ENCODE data around the gene OTOG.

Gene OTOG

DNA sequence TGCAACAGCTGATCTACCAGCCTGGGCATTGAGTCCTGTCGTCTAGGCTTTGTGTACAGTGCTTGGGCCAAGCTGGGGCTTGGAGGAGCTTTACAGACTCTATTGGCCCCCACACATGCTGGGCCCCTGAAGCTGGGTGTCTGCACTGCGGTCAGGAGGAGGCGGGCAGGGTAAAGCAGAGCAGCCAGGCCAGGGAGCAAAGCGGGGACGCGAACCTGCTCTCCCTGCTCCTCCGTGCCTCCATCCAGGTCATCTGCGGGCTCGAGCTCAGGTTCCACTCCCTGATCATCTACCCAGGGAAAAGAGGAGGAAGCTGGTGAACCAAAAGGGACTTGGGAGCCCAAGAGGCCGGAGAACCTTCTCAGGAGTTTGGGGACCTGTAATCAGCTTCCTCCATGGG is 29.9 kb upstream of the OTOG start:
- H3K36me3 ChIP-seq (ENCODE audit: control insufficient read depth, low read length): no peaks in the 10 kb centered on the region
- H3F3A ChIP-seq (ENCODE audit: control insufficient read depth, insufficient read depth): no peaks in the 10 kb centered on the region
- H3K4me3 ChIP-seq (ENCODE audit: low read length): no peak overlapping the region
- H3K9me3 ChIP-seq (ENCODE audit: control insufficient read depth, insufficient read depth, low read length): no peaks in the 10 kb centered on the region
- TF ChIP-seq, protein P1, sequence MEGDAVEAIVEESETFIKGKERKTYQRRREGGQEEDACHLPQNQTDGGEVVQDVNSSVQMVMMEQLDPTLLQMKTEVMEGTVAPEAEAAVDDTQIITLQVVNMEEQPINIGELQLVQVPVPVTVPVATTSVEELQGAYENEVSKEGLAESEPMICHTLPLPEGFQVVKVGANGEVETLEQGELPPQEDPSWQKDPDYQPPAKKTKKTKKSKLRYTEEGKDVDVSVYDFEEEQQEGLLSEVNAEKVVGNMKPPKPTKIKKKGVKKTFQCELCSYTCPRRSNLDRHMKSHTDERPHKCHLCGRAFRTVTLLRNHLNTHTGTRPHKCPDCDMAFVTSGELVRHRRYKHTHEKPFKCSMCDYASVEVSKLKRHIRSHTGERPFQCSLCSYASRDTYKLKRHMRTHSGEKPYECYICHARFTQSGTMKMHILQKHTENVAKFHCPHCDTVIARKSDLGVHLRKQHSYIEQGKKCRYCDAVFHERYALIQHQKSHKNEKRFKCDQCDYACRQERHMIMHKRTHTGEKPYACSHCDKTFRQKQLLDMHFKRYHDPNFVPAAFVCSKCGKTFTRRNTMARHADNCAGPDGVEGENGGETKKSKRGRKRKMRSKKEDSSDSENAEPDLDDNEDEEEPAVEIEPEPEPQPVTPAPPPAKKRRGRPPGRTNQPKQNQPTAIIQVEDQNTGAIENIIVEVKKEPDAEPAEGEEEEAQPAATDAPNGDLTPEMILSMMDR (IDR thresholded peaks at IDR 0.05; ENCODE audit: low read depth, low read length, poor library complexity, severe bottlenecking): no peak
- no peak for TF ChIP-seq EZH2phosphoT487 (IDR thresholded peaks at IDR 0.05; ENCODE audit: borderline replicate concordance, low read length)
- no peak overlapping the region for H3K27ac ChIP-seq (ENCODE audit: low read depth, low read length)
- H3K4me2 ChIP-seq (ENCODE audit: low read length): no peak overlapping the region
- no peaks in the 10 kb centered on the region for H4K20me1 ChIP-seq (ENCODE audit: control insufficient read depth, insufficient read depth, low read depth, low read length)
- no peaks in the 10 kb centered on the region for H3K9me2 ChIP-seq (replicated peaks; ENCODE audit: control insufficient read depth, low read length)
- H3K4me1 ChIP-seq (ENCODE audit: control insufficient read depth, low read length): no peaks in the 10 kb centered on the region
- H3K27me3 ChIP-seq (ENCODE audit: control insufficient read depth, low read length): peaks cover 8% of the 10 kb centered on the region; the same call in 1 of the 2 replicates
- H3K79me2 ChIP-seq (ENCODE audit: control insufficient read depth, low read length): no peaks in the 10 kb centered on the region

DNA sequence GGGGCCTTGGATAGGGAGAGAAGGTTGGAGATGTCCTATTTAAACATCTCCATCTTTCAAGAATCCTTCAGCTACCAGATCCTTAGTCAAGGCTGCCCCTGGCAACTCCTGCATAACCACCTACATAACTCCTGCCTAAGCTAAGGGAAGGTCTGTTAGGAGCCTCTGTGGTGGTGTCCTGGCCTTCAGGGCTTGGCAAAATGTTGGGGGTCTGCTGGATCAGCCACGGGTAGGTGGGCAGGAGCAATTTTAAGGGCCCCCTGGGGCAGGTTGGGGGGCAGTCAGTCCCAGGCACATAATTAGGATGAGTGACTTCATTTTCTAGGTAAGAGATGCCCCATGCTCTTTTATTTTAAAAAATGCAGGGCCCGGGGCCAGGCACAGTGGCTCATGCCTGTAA is 28.7 kb upstream of the OTOG start:
- Histone ChIP-seq H3K9me3 (ENCODE audit: control insufficient read depth, insufficient read depth, low read length) (no peaks in the 10 kb centered on the region), H4K20me1 (ENCODE audit: control insufficient read depth, insufficient read depth, low read depth, low read length) (no peaks in the 10 kb centered on the region), H3K27ac (ENCODE audit: low read depth, low read length) (no peak overlapping the region), H3K9me2 (replicated peaks; ENCODE audit: control insufficient read depth, low read length) (no peaks in the 10 kb centered on the region), H3K4me2 (ENCODE audit: low read length) (no peak overlapping the region), H3K36me3 (ENCODE audit: control insufficient read depth, low read length) (no peaks in the 10 kb centered on the region), H3K4me1 (ENCODE audit: control insufficient read depth, low read length) (no peaks in the 10 kb centered on the region), H3K4me3 (ENCODE audit: low read length) (no peak overlapping the region), H3K79me2 (ENCODE audit: control insufficient read depth, low read length) (no peaks in the 10 kb centered on the region), H3F3A (ENCODE audit: control insufficient read depth, insufficient read depth) (no peaks in the 10 kb centered on the region), H3K27me3 (ENCODE audit: control insufficient read depth, low read length) (peaks cover 3% of the 10 kb centered on the region; the same call in 1 of the 2 replicates)
- no peak for TF ChIP-seq EZH2phosphoT487 (IDR thresholded peaks at IDR 0.05; ENCODE audit: borderline replicate concordance, low read length)
- TF ChIP-seq, protein P1 (IDR thresholded peaks at IDR 0.05; ENCODE audit: low read depth, low read length, poor library complexity, severe bottlenecking): no peak

DNA sequence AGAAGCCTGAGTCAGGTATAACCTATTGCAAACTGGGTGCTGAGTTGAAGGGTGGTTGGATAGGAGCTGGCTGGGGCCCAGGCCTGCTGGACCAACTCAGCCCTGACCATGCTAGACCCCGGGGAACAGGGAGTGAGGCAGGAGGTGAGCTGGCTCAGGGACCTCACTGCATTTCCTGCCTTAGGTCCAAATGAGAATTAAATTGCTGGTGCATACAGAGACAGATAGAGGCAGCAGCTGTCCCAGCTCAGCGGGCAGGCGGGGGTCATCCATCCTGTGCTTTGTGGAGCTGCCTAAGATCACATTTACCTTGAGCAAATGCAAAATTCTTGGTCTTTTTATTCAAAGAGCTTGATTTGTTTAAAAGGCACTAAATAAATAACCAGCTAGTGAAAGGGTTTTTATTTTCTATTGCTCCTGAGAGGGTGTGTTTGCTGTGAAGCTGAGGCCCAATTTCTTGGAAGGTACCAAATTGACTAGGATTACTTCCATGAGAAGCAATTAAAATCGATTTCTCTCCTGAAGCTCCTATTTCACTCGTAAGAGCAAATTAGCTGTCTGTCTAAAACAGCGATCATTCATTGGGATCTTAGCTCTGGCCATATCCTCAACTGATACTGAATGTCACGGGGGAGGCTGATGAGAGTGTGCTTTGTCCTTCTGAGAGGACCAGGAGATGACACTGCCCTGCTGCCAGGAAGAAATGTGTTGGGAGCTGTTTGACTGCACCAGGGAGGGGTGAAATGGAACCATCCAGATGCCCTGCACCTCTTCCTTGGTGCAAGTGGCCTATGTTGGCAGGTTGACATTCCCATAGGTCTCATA is 27.8 kb upstream of the OTOG start:
- Histone ChIP-seq H3K4me1 (ENCODE audit: control insufficient read depth, low read length) (no peaks in the 10 kb centered on the region), H3K27me3 (ENCODE audit: control insufficient read depth, low read length) (peaks cover 3% of the 10 kb centered on the region; the same call in 1 of the 2 replicates), H3K4me2 (ENCODE audit: low read length) (no peak overlapping the region), H3K79me2 (ENCODE audit: control insufficient read depth, low read length) (no peaks in the 10 kb centered on the region), H3K9me3 (ENCODE audit: control insufficient read depth, insufficient read depth, low read length) (no peaks in the 10 kb centered on the region), H4K20me1 (ENCODE audit: control insufficient read depth, insufficient read depth, low read depth, low read length) (no peaks in the 10 kb centered on the region), H3F3A (ENCODE audit: control insufficient read depth, insufficient read depth) (no peaks in the 10 kb centered on the region), H3K4me3 (ENCODE audit: low read length) (no peak overlapping the region), H3K27ac (ENCODE audit: low read depth, low read length) (no peak overlapping the region), H3K9me2 (replicated peaks; ENCODE audit: control insufficient read depth, low read length) (no peaks in the 10 kb centered on the region), H3K36me3 (ENCODE audit: control insufficient read depth, low read length) (no peaks in the 10 kb centered on the region)
- TF ChIP-seq EZH2phosphoT487 (IDR thresholded peaks at IDR 0.05; ENCODE audit: borderline replicate concordance, low read length): no peak
- TF ChIP-seq, protein P1 (IDR thresholded peaks at IDR 0.05; ENCODE audit: low read depth, low read length, poor library complexity, severe bottlenecking): no peak

Data from DOHH2 (cell line).